Measurements from ENCODE around the gene KIAA1671.
"Not testable (repeated sequence)": the region's sequence is repeated elsewhere in the genome, so short reads cannot be mapped to it uniquely, and the experiment has no call there.

The KIAA1671 gene

DNA sequence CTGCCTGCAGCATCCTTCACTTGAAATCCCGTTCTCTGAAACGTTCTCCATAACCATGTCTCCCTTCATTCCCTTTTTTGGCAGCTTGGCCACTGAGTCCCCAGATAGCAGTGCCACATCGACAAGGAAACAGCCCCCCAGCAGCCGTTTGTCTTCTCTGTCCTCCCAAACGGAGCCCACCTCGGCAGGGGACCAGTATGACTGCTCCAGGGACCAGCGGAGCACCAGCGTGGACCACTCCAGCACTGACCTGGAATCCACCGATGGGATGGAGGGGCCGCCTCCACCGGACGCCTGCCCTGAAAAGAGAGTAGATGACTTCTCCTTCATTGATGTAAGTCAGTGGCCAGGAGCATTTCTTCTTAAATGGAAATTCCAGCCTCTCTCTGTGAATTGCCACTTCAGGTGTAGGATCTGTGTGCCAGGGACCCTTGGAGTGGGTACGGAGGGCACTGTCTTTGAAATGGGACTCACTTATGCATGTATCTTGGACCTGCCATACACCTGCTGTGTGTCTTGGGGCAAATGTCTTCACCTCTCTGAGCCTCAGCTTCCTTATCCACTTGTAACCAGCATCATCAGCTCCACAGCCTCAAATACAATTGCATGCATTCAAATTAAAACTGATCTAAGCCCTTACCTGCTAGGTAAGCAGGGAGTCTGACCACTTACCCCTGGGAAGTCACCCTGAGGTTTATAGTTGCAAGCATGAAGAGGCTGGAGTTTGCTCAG, 221.8 kb downstream of the KIAA1671 start:
- no peak for DNase-seq (ENCODE audit: low read depth)

DNA sequence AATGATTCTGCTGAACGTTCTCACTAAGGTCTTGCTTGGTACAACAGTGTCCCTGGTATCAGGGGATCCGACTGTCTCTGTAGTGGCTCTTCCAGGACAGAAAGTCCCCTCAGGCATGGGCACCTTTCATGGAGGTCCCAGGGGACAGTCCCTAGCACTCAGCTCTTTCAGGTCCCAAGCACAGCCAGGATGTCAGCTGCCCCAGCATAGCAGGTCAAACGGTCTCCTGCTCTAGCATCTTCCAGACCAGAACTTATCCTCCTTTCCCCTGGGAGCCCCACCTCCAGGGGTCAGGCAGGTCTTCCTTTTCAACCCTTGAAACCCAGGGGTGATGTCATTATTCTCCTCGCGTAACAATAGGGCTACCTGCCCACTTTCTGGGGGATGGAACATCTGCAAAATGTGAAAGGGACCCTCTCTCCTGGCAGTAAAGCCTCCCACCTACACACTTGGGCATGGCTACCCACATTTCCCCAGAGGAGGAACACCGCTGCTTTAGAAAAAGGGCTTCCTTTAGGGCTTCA, 222.4 kb downstream of the KIAA1671 start:
- DNase-seq (ENCODE audit: low read depth) = no peak

DNA sequence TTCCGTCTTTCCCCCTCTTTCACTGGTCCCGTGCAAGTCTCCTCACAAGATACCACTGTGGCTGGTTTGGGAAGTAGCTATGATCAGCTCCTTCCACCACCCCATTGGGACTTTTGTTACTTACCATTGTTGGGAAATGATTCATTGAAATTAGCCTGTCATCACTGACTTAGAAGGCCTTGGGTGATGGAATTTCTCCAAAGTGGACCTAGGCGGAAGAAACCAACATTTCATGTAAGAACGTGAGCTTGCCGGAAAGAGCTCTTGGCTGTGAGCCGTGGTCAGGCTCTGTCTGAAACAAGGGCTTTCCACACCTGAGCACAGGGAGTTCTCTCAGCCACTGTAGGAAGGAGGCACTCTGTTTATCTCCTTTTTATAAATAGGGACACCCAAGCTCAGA, 223.7 kb downstream of the KIAA1671 start:
- no peak for DNase-seq (ENCODE audit: low read depth)

DNA sequence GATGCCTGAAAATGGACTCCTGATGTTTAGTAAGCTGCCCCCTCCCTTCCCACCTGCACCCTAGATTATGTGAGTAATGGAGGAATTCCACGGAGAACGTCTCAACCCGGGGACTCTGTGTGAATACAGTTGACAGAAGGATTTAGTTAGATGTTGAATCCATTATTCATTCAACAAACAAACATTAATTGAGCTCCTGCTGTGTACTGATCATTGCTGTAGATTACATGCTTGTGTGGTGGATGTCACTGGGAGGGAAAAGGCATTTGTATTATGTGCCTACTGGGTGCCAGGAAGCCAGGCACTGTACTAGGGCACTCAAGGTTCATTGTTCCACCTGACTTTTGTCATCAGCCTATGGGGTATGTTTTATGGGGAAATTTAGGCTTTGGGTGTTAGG, 224.3 kb downstream of the KIAA1671 start:
- no peak for DNase-seq (ENCODE audit: low read depth)

DNA sequence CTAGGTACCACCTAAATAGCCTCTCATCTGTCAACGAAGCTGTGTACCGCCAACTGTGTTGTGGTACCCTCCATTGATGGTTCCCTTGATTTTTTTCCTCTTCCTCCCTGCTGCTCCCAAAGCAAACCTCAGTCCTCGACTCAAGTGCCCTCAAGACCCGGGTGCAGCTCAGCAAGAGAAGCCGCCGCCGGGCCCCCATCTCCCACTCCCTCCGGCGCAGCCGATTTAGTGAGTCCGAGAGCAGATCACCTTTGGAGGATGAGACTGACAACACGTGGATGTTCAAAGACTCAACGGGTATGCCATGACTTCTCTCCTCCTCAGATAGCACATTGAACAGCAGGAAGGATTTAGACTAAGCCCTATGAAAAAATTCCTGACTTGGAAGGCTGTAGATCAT, 224.7 kb downstream of the KIAA1671 start:
- DNase-seq (ENCODE audit: low read depth) = no peak

DNA sequence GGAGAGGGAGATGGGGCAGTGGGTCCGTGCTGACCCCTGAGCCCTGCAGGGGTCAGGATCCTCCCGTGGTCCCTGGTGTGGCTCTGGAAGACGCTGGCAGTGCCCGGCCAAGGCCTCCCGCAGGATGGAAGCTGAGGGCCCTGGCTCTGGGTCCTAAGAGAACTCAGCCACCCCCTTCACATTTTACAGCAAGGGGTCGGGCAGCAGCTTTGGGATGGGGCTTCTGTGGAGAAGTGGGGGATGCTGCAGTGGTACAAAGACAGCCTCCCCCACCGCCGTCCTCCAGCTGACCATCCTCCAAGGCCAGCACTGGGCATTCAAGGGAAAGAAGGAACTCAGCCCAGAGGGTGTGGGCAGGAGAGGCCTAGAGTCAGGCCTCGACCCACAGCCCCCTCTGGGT, 225.4 kb downstream of the KIAA1671 start:
- DNase-seq (ENCODE audit: low read depth) = no peak

DNA sequence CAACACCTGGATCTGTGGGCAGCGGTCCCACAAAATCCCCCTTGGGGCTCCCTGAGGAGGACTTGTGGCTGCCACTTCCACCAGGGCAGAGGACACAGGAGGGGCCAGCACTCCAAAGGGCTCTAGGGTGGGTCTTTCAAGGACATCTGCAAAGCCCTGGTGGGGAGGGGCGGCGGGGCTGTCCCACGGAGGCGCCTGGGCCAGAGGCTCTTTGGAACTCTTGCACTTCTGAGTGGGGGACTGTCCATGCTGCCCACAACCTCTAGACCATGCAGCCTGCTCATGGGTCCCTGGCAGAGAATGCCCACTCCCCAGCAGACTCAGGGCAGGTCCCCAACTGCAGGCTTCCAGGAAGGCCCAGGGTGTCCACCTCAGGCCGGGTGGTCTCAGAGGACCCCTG, 225.8 kb downstream of the KIAA1671 start:
- DNase-seq (ENCODE audit: low read depth) = not testable (repeated sequence)

DNA sequence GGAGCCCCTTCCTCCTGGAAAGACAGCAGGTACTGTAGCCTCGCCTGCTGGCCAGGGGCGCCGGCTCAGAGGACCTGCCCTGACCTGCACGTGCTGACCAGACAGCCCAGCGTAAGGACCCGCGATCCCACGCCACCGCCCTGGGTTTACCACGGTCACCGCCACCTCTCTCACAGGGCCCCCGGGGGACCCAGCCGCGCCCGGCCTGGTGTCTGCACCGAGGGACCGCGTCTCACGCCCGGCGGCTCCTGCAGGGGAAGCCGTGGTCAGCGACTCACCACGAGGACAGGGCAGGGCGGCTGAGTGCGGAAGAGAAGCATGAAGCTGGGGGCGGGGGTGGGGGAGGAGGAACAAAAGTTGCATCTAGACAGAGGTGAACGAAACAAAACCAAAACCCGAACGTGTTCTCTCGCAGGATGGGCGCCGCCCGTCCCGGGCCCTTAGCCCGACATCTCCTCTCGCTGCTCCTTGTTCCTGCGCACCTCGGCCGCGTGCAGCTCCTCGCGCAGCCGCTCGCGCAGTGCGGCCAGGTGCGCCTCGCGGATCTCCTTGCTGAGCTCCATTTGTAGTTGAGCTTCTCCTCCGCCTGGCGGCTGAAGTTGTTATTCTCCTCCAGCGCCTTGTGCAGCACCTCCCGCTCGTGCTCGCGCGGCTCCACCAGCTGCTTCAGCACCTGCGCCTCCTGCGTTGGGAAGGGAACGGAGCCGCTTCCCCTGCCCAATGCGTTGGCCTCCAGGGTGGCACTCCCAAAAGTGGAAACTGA, 226.5 kb downstream of the KIAA1671 start:
- DNase-seq (ENCODE audit: low read depth) = not testable (repeated sequence)

DNA sequence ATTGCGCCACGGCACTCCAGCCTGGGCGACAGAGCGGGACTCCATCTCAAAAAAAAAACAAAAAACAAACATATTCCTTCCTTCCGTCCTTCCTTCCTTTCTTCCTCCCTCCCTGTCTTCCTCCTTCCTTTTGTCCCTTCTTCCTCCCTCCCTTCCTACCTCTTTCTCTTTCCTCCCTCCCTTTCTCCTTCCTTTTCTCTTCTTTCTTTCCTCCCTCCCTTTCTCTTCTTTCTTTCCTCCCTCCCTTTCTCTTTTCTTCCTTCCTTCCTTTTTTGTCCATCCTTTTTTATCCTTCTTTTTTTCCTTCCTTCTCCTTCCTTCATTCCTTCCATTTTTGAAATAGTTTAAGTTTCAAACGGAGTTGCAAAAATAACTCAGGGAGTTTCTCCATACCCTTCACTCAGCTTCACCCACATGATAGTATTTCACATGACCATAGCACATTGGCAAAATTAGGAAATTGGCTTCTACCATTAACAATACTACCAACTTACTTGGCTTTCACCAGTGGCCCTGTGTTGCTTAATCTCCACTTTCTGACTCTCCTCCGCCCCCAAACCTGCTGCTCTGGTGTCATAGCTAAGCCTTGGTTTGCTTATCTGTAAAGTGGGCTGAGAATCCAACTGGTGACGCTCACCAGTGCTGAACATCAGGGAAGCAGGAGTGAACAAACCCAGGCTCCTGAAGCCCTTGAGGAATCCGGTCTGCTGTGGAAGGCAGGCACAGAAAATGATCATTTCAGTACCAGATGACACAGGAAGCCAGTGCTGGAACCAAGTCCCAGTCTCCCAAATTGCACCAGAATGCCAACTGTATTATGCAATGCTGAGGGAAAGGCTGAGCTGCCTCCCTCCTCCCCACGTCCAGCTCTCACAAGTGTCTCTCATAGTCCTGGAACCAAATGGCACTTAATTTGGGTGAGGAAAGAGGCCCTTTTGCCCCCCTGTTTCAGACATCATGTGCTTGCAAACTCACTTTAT, 229.9 kb downstream of the KIAA1671 start:
- no peak for DNase-seq (ENCODE audit: low read depth)

DNA sequence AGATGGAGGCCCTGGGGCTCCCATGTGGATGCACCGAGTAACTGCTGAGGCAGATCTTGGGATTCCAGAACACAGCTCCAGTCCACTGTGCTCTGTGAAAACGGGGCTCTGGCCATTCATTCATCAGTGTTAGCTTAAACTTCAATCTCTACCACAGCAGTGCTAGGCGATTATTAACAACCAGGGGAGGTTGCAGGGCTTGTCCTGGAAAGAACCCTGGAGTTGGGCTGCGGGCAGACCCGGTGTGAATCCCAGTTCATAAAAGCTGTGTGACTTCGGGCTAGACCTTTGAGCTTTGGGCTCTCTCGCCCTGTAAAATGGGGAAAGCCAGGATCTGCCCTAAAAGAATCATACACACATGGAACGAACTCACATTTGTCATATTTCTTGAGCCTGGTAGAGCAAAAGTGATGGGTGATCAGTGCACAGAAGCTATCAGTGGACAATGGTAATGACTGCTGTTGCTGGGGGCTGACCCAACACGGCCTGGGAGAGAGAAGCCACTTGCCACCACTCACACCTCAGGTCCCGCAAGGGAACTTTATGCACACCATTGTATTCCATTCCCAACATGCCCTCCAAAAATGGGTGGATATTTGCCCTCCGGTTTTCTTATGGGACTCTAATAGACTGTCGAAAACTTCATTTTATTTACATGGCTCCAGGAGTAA, 231.6 kb downstream of the KIAA1671 start:
- no peak for DNase-seq (ENCODE audit: low read depth)

DNA sequence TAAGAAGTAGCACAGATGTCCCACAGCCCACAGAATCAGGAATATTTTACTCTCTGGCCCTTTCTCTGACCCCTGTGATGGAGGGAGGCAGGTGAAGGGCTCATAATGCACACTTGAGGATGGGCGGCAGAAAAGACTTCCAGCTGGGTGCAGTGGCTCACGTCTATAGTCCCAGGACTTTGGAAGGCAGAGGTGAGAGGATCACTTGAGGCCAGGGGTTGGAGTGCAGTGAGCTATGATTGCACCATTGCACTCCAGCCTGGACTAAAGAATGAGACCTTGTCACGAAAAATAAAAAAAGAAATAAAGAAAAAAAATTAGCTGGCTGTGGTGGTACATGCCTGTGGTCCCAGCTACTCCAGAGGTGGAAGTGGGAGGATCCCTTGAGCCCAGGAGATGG, 233.6 kb downstream of the KIAA1671 start:
- no peak for DNase-seq (ENCODE audit: low read depth)

DNA sequence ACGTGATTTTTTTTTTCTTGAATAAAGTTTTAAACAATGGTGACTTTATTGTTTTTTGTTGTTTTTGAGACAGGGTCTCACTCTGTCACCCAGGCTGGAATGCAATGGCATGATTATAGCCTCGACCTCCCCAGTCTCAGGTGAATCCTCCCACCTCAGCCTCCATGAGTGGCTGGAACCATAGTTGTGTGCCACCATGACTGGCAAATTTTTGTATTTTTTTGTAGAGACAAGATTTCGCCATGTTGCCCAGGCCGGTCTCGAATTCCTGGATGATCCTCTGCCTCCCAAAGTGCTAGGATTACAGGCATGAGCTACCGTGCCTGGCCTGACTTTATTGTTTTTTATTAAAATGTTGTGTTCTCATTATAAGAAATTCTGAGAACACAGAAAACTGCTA, 235.0 kb downstream of the KIAA1671 start:
- no peak for DNase-seq (ENCODE audit: low read depth)

DNA sequence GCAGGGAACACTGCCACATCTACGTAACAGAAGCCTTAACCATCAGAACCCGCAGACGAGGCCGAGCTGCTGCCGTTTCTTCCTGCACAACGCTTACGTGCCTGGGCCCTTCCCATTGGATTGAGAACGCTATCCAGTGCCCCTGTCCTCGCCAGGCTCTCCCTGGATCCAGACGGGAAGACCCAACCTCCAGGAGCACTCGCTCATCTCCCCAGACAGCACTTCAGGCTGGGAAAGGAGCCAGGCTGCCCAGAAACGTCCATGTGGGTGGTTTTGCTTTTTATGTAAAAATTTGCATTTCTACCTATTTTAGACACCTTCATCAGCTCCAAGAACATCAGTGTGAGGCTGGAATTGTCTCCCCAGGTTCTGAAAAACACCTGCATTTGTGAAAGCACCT, 239.9 kb downstream of the KIAA1671 start:
- DNase-seq (ENCODE audit: low read depth) = no peak

DNA sequence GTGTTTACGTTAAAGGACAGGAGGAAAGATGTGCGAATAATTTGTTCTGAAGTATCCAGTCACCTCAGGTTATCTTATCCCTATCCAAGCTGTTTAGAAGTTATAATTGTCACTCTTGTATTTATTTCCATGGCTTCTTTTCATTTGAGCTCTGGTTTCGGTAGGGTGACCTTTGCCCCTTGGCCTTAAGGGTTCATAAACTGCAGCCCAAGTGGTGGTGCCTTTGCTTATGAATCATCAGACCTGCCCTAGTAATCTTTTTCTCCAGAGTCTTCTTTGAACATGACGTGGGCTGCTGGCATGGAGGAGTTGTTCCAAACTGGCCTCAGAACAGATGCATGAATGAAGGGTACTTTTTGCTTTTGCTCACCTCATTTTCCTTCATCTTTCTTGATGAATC, 240.6 kb downstream of the KIAA1671 start:
- no peak for DNase-seq (ENCODE audit: low read depth)

DNA sequence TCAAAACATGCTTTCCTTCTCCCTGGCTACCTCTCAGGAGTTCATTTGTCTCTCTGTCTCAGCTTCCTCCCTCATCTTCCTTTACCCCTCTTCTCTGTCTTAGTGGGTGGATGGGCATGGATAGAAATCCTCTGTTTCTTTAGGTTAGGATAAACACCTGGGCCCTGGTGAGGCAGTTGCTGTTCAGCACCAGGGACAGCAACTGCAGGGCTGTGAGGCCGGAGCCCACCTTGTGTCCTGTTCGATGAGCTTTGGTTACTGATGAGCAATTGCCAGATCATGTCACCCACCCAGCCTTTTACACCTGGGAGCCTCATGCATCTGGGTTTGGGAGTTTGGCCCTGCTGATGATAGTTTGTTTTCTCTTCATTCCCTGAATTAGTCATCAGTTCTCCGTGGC, 241.0 kb downstream of the KIAA1671 start:
- DNase-seq (ENCODE audit: low read depth) = no peak

DNA sequence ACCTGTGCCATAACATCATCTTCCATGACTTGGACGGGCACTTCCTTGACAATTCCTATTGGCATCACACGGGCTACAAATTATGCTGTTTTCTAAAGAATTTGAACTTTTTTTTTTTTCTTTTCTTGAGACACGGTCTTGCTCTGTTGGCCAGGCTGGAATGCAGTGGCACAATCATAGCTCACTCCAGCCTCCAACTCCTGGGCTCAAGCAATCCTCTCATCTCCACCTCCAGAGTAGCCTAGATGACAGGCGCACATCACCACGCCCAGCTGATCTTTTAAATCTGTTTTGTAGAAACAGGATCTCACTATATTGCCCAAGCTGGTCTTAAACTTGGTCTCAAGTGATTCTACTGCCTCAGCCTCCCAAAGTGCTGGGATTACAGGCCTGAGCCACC, 243.8 kb downstream of the KIAA1671 start:
- no peak for DNase-seq (ENCODE audit: low read depth)

DNA sequence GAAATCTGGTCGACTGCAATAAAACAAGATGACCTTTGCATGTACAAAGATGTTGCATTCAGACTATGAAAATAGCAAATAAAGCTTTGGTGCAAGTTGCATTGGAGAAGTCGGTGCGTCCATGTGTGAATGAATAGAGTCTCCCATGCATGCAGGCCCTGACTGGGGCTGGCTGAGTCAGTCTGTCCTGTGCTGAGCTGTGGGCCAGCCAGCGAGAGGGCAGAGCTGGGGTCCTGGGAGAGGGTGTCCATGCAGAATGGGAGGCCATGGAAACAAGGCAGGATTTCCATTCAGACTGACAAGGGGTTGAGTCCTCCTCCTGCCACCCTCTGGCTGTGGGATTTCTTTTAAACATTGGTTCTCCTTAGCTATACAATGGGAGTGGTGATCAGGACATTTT, 244.8 kb downstream of the KIAA1671 start:
- DNase-seq (ENCODE audit: low read depth) = no peak

DNA sequence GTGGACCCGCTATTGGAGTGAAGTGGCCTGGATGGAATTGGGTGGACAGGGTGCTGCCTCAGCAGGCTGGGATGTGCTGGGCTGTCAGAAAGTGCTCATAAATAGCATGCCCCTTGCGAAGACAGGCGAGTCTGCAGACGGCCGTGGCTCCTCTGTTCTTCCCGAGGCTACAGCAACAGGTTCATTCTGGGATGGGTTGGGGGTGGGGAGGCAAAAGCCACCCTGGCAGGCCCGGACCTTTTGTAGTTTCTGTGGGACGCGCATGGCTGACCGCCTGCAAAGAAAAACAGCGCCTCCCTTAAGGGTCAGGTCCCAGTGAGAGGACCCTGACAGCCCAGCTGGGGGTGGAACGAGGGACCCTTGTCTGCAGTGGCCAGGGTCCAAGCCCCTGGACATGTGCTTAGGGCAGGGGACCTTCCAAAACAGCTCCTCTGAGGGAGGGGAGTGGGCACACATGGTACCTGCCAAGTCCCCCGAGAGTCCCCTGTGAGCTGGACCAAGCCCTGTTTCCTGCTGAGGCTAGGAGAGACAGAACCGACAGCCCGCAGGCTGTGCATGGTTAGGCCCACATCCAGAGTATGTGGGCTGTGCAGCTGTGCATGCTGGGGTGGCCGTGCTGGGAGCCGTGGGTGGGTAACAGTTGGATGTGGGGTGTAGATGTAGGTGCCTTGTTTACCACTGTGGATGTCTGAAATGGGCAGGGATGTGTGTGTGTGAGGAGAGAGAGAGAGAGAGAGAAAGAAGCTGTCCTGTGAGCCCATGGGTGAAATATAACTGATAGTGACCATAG, 247.4 kb downstream of the KIAA1671 start, which contains the start of gene CRYBB3:
TSS of gene CRYBB3 (plus strand) at position 128 of the 790 bp plus-strand sequence. CDS start 1,539 bp downstream, outside the sequence.
- no peak for DNase-seq (ENCODE audit: low read depth)

DNA sequence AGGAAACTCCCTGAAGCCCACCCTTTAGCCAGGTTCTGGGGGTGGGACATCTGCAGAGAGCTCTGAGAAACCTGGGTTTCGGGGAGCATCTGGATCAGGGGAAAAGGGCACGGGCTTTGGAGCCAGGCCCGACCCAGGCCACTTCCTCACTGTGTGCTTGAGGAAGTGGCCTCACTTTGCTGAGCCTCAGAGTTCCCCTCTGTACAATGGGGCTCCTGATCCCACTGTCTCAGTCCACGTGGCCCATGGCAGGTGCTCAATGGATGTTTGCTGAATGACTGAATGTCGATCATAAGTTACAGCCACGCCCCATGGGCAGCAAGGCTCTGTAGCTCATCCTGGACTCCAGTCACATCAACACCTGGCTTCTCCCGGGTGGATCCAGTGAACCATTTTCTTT, 248.5 kb downstream of the KIAA1671 start:
- DNase-seq (ENCODE audit: low read depth) = no peak

DNA sequence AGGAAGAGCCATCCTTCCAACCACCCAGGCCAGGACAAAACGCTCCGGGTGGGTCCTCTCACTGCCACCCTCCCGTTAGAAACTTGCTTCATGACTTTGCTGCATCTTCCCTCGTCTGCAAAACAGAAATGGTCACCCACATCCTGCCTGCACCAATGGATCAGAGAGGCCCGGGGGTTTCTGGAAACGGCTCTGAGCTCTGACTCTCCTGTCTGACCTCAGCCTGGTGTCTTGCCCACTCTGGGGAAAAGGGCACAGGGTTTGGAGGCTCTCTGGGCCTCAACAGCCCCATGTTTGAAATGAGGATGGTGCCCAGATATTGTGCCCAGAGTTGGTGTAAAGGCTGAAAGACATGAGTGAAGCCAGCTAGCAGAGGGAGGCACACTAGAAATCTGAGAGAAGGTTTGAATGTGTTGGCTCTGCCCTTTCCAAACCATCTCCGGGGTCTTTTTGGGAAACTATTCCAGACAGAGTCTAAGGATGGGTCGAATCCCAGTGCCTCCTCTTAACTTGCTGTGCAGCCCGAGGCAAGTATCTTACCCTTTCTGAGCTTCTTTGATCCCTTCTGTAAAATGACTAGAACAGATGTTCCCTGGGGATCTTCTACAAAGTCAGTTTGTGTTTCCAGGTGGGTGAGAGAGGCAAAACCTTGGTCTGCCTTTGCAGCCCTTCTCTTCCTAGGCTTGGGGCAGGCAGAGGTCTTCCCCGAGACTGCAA, 249.2 kb downstream of the KIAA1671 start:
- no peak for DNase-seq (ENCODE audit: low read depth)
